K562 (cell line): ENCODE data around the gene GABPB2. TPM values are rescaled to one million over a fixed set of nuclear protein-coding genes. Genes with fewer than 3 reads are reported as not detected.

Source experiments
- ATAC-seq: fragments of 200-7000 bp; cut with Tn5 transposase; 3 replicates; pipeline ENCODE4 v1.9.1; 2020; ENCODE audit warnings: moderate library complexity
- BruUV-seq: library from RNA; stranded (reverse); fragments of 400-500 nt; replicated peaks from 2 replicates; lab custom pipeline; 2021; lab: Mats Ljungman, UMichigan
- CTCF ChIA-PET: fragments of 300-600 bp; formaldehyde crosslinking; extraction: SDS; loops from one replicate; lab custom pipeline; 2021; ENCODE audit warnings: low intra/inter-chr PET ratio; lab: Yijun Ruan, JAX
- POLR2A ChIA-PET: fragments of 300-600, 350-650 bp; sonication (Branson Sonifier 250); formaldehyde crosslinking; extraction: SDS; loops from one replicate; lab custom pipeline; 2021; ENCODE audit warnings: antibody characterized with exemption, inconsistent platforms; lab: Yijun Ruan, JAX
- DNase-seq, 4 experiments: peaks; one replicate each; pipeline versions ENCODE4 v3.0.0 to v3.0.0-alpha.2; 2011 to 2018; ENCODE audit warnings: low spot score in 3 of 4, mixed read lengths in 3 of 4; ENCODE audit errors: extremely low read depth in 1 of 4
- FAIRE-seq: peaks from 2 replicates; lab custom pipeline; 2011; peaks lifted over from hg19 to GRCh38; lab: Jason Lieb, UNC
- H2AFZ ChIP-seq: 2 replicates; pipeline ENCODE4 v1.6.0; 2011; ENCODE audit warnings: low read depth, low read length, control low read depth, inconsistent platforms
- H3K27ac ChIP-seq: fragments of 200-600 bp; 3 replicates; pipeline ENCODE4 v1.8.0; 2011; ENCODE audit warnings: low read depth, mild to moderate bottlenecking, control low read depth, inconsistent platforms, low read length, moderate library complexity, mixed read lengths; ENCODE audit errors: extremely low read depth
- H3K27me3 ChIP-seq, 2 experiments: fragments of 300-600 bp in 1 of 2; 2 replicates in 1 of 2; 3 replicates in 1 of 2; pipeline versions ENCODE4 v1.6.0 to v1.8.0; 2011; ENCODE audit warnings: inconsistent platforms in 2 of 2, low read length in 2 of 2, mild to moderate bottlenecking in 1 of 2, mixed read lengths in 1 of 2, moderate library complexity in 1 of 2; ENCODE audit not compliant: control insufficient read depth in 2 of 2, insufficient read depth in 2 of 2
- H3K36me3 ChIP-seq: fragments of 300-600 bp; 3 replicates; pipeline ENCODE4 v1.8.0; 2011; ENCODE audit warnings: mild to moderate bottlenecking, low read length, inconsistent platforms; ENCODE audit not compliant: control insufficient read depth, insufficient read depth
- H3K4me1 ChIP-seq, 2 experiments: fragments of 200-600 bp in 1 of 2; replicated peaks in 1 of 2; 2 replicates in 1 of 2; 3 replicates in 1 of 2; pipeline versions ENCODE4 v1.5.1 to v1.8.0; 2011; ENCODE audit warnings: inconsistent platforms in 2 of 2, low read length in 2 of 2, mild to moderate bottlenecking in 1 of 2, mixed read lengths in 1 of 2, moderate library complexity in 1 of 2; ENCODE audit not compliant: control insufficient read depth in 2 of 2, insufficient read depth in 2 of 2
- H3K4me2 ChIP-seq: 2 replicates; pipeline ENCODE4 v1.6.1; 2011; ENCODE audit warnings: low read length, control low read depth, inconsistent platforms, mixed read lengths; ENCODE audit not compliant: insufficient read depth
- H3K4me3 ChIP-seq: fragments of 200-600 bp; sonication (generic), shearing (Covaris generic); 2 replicates; pipeline ENCODE4 v1.5.1; 2016; ENCODE audit warnings: control low read depth, inconsistent platforms
- H3K79me2 ChIP-seq: fragments of 200-600 bp; 3 replicates; pipeline ENCODE4 v1.8.0; 2011; ENCODE audit warnings: low read length, inconsistent platforms; ENCODE audit not compliant: control insufficient read depth, insufficient read depth
- H3K9ac ChIP-seq, 2 experiments: 2 replicates each; pipeline versions ENCODE4 v1.6.0 to v1.6.1; 2011; ENCODE audit warnings: low read depth in 2 of 2, low read length in 2 of 2, control low read depth in 1 of 2, inconsistent platforms in 1 of 2, mild to moderate bottlenecking in 1 of 2, mixed read lengths in 1 of 2; ENCODE audit not compliant: insufficient read depth in 1 of 2
- H3K9me1 ChIP-seq: one replicate; pipeline ENCODE4 v1.6.0; 2011; ENCODE audit warnings: inconsistent platforms, mild to moderate bottlenecking, low read length, moderate library complexity; ENCODE audit not compliant: control insufficient read depth, insufficient read depth
- H3K9me3 ChIP-seq: replicated peaks from 2 replicates; pipeline ENCODE4 v1.5.1; 2011; ENCODE audit warnings: low read depth, low read length, inconsistent platforms; ENCODE audit not compliant: control insufficient read depth, insufficient read depth
- H4K20me1 ChIP-seq: replicated peaks from 2 replicates; pipeline ENCODE4 v1.6.1; 2011; ENCODE audit warnings: low read length, inconsistent platforms, mixed read lengths; ENCODE audit not compliant: control insufficient read depth, insufficient read depth
- CREM ChIP-seq: IDR thresholded peaks from 2 replicates; pipeline ENCODE4 v1.6.1; 2014; ENCODE audit warnings: antibody characterized with exemption, low read depth
- DIDO1 ChIP-seq: fragments of 450-650 bp; IDR thresholded peaks from 2 replicates; pipeline ENCODE4 v1.6.1; 2016; ENCODE audit warnings: low read depth, missing biosample characterization, missing genetic modification characterization
- ELF4 ChIP-seq: fragments of 450-650 bp; formaldehyde crosslinking; IDR thresholded peaks from 2 replicates; pipeline ENCODE4 v1.4.0; 2022; ENCODE audit warnings: missing genetic modification characterization
- NR3C1 ChIP-seq: sonication (generic); formaldehyde crosslinking; IDR thresholded peaks from 2 replicates; pipeline ENCODE4 v1.8.1; 2022; ENCODE audit warnings: missing genetic modification reagents
- PHF21A ChIP-seq: fragments of 450-650 bp; IDR thresholded peaks from 2 replicates; pipeline ENCODE4 v1.6.1; 2017; ENCODE audit warnings: low read depth, borderline replicate concordance
- ZC3H4 ChIP-seq: sonication (generic); formaldehyde crosslinking; IDR thresholded peaks from 2 replicates; pipeline ENCODE4 v1.9.0; 2021; ENCODE audit warnings: missing genetic modification reagents, borderline replicate concordance
- WGBS: fragments of 100-300 bp; shearing (Covaris generic); methylation state at CpG from one replicate; pipeline ENCODE4 v1.1.6; 2016; ENCODE audit warnings: low coverage, mixed read lengths; ENCODE audit not compliant: insufficient coverage; ENCODE audit errors: missing lambda C conversion rate; 5-methylcytosine and 5-hydroxymethylcytosine counted together
- in situ Hi-C: fragments of 300-500 bp; cut with MboI; formaldehyde crosslinking; loops from 4 replicates; pipeline ENCODE4 v1.15.0; 2018; ENCODE audit warnings: inconsistent platforms, mixed read lengths
- intact Hi-C: fragments of 100-400 bp; cut with micrococcal nuclease; formaldehyde crosslinking; loops from 2 replicates; pipeline ENCODE4 v1.14.2; 2022
- polyA plus RNA-seq, 8 experiments: library from polyadenylated mRNA; depleted of rRNA in 4 of 8; stranded (reverse) in 5 of 8; unstranded in 3 of 8; fragments of >200 nt; fragmentation: Nextera tagmentation in 2 of 8; fragmentation: Illumina TruSeq in 1 of 8; extraction: Ambion mirVana in 2 of 8; extraction: Trizol in 1 of 8; gene quantifications; 2 replicates each; pipeline versions ENCODE4 v1.2.1 to v1.2.3, GENCODE V29; 2011 to 2014; ENCODE audit warnings: inconsistent platforms in 1 of 8, missing spikeins in 1 of 8
- total RNA-seq, 7 experiments: library from RNA; depleted of rRNA in 6 of 7; stranded (reverse); fragments of >200 nt in 6 of 7; fragmentation: Illumina TruSeq in 2 of 7; extraction: Trizol in 2 of 7; gene quantifications; 2 replicates each; pipeline versions ENCODE4 v1.2.1 to v1.2.3, GENCODE V29; 2011 to 2021; ENCODE audit warnings: low replicate concordance in 1 of 7
- TF ChIP-seq, protein P1 (sequence below): fragments of 250-450 bp; sonication (Bioruptor Pico); IDR thresholded peaks from 2 replicates; pipeline ENCODE4 v1.5.1; 2021; ENCODE audit warnings: mild to moderate bottlenecking
- TF ChIP-seq, protein P2 (sequence below), 2 experiments: fragments of 450-650 bp; IDR thresholded peaks; 2 replicates each; pipeline ENCODE4 v1.6.1; 2018; ENCODE audit warnings: mild to moderate bottlenecking in 2 of 2, low read depth in 1 of 2; ENCODE audit not compliant: partially characterized antibody in 2 of 2

GABPB2 gene
- total and polyA plus RNA-seq, 9 of the 15 experiments (the other 6 are each of a cell fraction or from before 2014, with no cell fraction given), result 2.2 to 13.3 (median 6.1) TPM

DNA sequence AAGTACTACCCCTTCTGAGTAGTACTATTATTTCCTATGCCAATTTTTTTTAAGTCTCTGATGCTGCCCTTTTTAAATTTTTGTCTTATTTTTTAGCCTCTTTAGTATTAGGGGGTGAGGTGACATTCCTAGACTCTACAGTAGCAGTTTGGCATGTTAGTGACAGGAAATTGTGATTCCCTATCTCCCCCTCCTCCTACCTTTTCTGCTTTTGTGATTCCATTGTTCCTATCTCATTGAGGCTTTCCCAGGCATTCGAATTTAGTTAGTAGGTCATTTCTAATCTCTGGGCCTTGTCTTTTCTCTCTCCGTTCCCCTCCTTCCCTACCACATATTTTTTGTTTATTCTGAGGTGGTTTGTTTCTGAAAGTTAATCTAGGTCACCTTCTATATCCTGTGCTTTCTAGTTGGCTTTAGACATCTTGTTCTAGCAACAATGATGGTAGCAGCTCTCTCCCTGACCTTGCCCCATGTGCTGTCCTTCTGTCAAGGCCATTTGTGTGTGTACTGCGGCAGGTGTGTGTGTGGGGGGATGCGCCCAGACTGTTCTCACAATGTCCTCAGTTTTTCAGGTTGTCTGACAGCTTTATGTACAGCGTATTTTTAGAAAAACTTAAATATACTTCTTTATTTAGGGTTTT is 54.3 kb downstream of the GABPB2 start:
- Histone ChIP-seq H3K9me1 (no peaks in the 10 kb centered on the region), H4K20me1 (no peaks in the 10 kb centered on the region), H3K4me3 (no peak overlapping the region), H3K27me3 (no peaks in the 10 kb centered on the region), H3K36me3 (no peaks in the 10 kb centered on the region), H3K9me3 (no peaks in the 10 kb centered on the region), H3K4me1 (no peaks in the 10 kb centered on the region; a peak in 2 of 5 replicates), H3K27ac (no peak overlapping the region), H3K9ac (no peak overlapping the region), H3K79me2 (no peaks in the 10 kb centered on the region), H3K4me2 (no peak overlapping the region), H2AFZ (no peak overlapping the region)
- CTCF ChIA-PET, result no interaction called here
- ATAC-seq (no peak), FAIRE-seq (no peak), DNase-seq (peak in 1 of 4 experiments; percentile 7)
- POLR2A ChIA-PET, result interaction anchor here (0.6 to 1.4 kb wide), 4 partner anchors 10 to 290 kb away, joined by 3 to 4 read pairs (median 3); no protein-coding TSS in a partner anchor
- BruUV-seq, result no TSS peak
- TF ChIP-seq DIDO1 (tag) (no peak), ZC3H4 (CRISPR knock-in tag) (no peak), ELF4 (CRISPR knock-in tag) (no peak), PHF21A (no peak), NR3C1 (no peak), CREM (no peak)
- TF ChIP-seq, protein P1, sequence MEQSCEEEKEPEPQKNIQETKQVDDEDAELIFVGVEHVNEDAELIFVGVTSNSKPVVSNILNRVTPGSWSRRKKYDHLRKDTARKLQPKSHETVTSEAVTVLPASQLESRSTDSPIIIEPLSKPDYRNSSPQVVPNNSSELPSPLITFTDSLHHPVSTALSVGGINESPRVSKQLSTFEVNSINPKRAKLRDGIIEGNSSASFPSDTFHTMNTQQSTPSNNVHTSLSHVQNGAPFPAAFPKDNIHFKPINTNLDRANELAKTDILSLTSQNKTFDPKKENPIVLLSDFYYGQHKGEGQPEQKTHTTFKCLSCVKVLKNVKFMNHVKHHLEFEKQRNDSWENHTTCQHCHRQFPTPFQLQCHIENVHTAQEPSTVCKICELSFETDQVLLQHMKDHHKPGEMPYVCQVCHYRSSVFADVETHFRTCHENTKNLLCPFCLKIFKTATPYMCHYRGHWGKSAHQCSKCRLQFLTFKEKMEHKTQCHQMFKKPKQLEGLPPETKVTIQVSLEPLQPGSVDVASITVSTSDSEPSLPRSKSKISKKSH (CRISPR knock-in tag), result no peak
- TF ChIP-seq, protein P2, sequence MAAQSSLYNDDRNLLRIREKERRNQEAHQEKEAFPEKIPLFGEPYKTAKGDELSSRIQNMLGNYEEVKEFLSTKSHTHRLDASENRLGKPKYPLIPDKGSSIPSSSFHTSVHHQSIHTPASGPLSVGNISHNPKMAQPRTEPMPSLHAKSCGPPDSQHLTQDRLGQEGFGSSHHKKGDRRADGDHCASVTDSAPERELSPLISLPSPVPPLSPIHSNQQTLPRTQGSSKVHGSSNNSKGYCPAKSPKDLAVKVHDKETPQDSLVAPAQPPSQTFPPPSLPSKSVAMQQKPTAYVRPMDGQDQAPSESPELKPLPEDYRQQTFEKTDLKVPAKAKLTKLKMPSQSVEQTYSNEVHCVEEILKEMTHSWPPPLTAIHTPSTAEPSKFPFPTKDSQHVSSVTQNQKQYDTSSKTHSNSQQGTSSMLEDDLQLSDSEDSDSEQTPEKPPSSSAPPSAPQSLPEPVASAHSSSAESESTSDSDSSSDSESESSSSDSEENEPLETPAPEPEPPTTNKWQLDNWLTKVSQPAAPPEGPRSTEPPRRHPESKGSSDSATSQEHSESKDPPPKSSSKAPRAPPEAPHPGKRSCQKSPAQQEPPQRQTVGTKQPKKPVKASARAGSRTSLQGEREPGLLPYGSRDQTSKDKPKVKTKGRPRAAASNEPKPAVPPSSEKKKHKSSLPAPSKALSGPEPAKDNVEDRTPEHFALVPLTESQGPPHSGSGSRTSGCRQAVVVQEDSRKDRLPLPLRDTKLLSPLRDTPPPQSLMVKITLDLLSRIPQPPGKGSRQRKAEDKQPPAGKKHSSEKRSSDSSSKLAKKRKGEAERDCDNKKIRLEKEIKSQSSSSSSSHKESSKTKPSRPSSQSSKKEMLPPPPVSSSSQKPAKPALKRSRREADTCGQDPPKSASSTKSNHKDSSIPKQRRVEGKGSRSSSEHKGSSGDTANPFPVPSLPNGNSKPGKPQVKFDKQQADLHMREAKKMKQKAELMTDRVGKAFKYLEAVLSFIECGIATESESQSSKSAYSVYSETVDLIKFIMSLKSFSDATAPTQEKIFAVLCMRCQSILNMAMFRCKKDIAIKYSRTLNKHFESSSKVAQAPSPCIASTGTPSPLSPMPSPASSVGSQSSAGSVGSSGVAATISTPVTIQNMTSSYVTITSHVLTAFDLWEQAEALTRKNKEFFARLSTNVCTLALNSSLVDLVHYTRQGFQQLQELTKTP (IDR thresholded peaks at IDR 0.05; ENCODE audit: low read depth in 1 of 2, partially characterized antibody in 2 of 2), result no peak
- intact Hi-C loops, result no loop called here
- in situ Hi-C loops, result no loop called here
- WGBS, result 63% methylated on average over 5 of the region's 5 CpGs
